Calu3 (cell line): Measurements from ENCODE around the gene CCT7. TPM values are rescaled to one million over a fixed set of nuclear protein-coding genes. Genes with fewer than 3 reads are reported as not detected.

ENCODE experiments used
- BruUV-seq: library from RNA; stranded (reverse); fragments of 400-500 nt; replicated peaks from 2 replicates; lab custom pipeline; 2021; lab: Mats Ljungman, UMichigan
- CTCF ChIA-PET: fragments of 300-600 bp; sonication (Branson Sonifier 250); formaldehyde crosslinking; loops from one replicate; lab custom pipeline; 2022; ENCODE audit warnings: antibody characterized with exemption; lab: Charles Lee
- DNase-seq: peaks from one replicate; pipeline ENCODE4 v3.0.0; 2022
- H3K27ac Mint-ChIP-seq: one replicate; pipeline ENCODE4 v1.8.0; 2022; ENCODE audit warnings: mixed read lengths; ENCODE audit not compliant: unreplicated experiment
- H3K27me3 Mint-ChIP-seq: one replicate; pipeline ENCODE4 v1.8.0; 2022; ENCODE audit warnings: mixed read lengths; ENCODE audit not compliant: unreplicated experiment
- H3K36me3 Mint-ChIP-seq: one replicate; pipeline ENCODE4 v1.8.0; 2022; ENCODE audit warnings: mild to moderate bottlenecking, moderate library complexity, mixed read lengths; ENCODE audit not compliant: insufficient read depth, unreplicated experiment
- H3K4me1 Mint-ChIP-seq: one replicate; pipeline ENCODE4 v1.8.0; 2022; ENCODE audit warnings: mild to moderate bottlenecking, low read depth, mixed read lengths; ENCODE audit not compliant: unreplicated experiment
- H3K4me3 Mint-ChIP-seq: one replicate; pipeline ENCODE4 v1.8.0; 2022; ENCODE audit warnings: mild to moderate bottlenecking, low read depth, moderate library complexity, mixed read lengths; ENCODE audit not compliant: unreplicated experiment
- H3K9me3 Mint-ChIP-seq: one replicate; pipeline ENCODE4 v1.8.0; 2022; ENCODE audit warnings: low read depth, mixed read lengths; ENCODE audit not compliant: unreplicated experiment
- intact Hi-C: fragments of 100-400 bp; cut with micrococcal nuclease; formaldehyde crosslinking; loops from one replicate; pipeline ENCODE4 v1.10.0; 2022; ENCODE audit not compliant: unreplicated experiment
- total RNA-seq: library from RNA; stranded (reverse); gene quantifications from 2 replicates; pipeline ENCODE4 v1.2.3, GENCODE V29; 2022
- TF ChIP-seq, protein P1 (sequence below): fragments of 200-600 bp; IDR thresholded peaks from one replicate; pipeline ENCODE4 v1.8.0; 2022; ENCODE audit warnings: antibody characterized with exemption; ENCODE audit not compliant: unreplicated experiment

The CCT7 gene
- total RNA-seq, 1 experiment from 2014 or later = 403 TPM

DNA sequence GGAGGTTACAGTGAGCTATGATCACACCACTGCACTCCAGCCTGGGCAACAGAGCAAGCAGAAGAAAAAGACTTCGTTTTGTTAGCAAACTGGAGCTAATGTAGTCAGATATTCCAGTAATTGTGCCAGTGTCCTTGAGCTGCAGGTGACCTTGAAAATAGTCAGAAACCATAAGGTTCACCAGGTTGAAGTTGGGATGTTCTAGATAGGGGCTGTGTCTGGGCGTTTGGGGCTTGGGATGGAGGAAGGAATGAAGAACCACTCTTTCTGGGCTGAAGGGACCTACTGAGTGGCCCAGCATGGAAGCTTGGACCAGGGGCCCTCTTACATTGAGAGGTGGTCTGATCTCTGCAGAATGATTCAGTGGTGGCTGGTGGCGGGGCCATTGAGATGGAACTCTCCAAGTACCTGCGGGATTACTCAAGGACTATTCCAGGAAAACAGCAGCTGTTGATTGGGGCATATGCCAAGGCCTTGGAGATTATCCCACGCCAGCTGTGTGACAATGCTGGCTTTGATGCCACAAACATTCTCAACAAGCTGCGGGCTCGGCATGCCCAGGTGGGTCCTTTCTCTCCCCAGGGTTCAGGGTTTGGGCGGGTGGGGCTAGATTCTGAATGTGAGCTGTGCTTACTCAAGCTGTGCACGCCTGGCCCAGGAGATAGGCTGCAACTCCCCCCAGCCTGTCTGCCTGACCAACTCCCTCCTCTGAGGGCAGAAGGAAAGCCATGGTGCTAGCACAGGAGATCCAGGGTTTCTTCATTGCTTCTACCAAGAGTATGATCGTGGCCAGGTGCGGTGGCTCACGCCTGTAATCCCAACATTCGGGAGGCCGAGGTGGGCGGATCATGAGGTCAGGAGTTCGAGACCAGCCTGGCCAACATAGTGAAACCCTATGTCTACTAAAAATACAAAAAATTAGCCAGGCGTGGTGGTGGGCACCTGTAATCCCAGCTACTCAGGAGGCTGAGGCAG, 17.1 kb downstream of the CCT7 start:
- CTCF ChIA-PET = interaction anchor here (0.5 to 0.7 kb wide), 5 partner anchors 10 to 285 kb away, joined by 3 to 4 read pairs (median 3); partner anchors contain the start of gene PRADC1
- Mint-ChIP-seq H3K36me3 (peaks cover 80% of the 10 kb centered on the region), H3K4me1 (no peaks in the 10 kb centered on the region)

DNA sequence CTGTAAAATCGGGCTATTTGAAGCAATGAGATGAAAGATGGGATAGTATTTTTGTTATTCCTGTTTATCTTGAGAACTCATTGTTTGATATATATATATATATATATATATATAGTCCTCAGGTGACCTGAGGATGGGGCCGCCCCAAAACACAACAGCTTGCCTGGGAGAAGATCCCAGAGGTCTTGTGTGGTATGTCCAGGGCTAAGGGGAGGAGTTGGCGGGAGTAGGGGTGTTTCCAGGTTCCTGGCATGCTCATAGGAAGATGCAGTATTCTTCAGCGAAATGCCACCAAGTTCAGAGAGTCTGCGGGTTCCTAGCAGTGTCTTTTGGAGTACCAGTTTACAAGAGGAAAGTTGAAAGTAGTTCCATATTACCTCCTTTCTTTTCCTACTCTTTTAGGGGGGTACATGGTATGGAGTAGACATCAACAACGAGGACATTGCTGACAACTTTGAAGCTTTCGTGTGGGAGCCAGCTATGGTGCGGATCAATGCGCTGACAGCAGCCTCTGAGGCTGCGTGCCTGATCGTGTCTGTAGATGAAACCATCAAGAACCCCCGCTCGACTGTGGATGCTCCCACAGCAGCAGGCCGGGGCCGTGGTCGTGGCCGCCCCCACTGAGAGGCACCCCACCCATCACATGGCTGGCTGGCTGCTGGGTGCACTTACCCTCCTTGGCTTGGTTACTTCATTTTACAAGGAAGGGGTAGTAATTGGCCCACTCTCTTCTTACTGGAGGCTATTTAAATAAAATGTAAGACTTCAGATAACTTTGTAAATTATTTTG, 18.3 kb downstream of the CCT7 start:
- intact Hi-C loops = no loop called here
- no TSS peak for BruUV-seq
- no peaks in the 10 kb centered on the region for H3K9me3 Mint-ChIP-seq
- no peak overlapping the region for H3K4me3 Mint-ChIP-seq
- H3K36me3 Mint-ChIP-seq = peaks cover 68% of the 10 kb centered on the region
- CTCF ChIA-PET = interaction anchor here (0.7 kb wide), 1 partner anchor 284 kb away, joined by 4 read pairs; no protein-coding TSS in a partner anchor
- no peaks in the 10 kb centered on the region for H3K4me1 Mint-ChIP-seq
- no peak overlapping the region for H3K27ac Mint-ChIP-seq
- no peak for DNase-seq
- no peaks in the 10 kb centered on the region for H3K27me3 Mint-ChIP-seq
- TF ChIP-seq, protein P1, sequence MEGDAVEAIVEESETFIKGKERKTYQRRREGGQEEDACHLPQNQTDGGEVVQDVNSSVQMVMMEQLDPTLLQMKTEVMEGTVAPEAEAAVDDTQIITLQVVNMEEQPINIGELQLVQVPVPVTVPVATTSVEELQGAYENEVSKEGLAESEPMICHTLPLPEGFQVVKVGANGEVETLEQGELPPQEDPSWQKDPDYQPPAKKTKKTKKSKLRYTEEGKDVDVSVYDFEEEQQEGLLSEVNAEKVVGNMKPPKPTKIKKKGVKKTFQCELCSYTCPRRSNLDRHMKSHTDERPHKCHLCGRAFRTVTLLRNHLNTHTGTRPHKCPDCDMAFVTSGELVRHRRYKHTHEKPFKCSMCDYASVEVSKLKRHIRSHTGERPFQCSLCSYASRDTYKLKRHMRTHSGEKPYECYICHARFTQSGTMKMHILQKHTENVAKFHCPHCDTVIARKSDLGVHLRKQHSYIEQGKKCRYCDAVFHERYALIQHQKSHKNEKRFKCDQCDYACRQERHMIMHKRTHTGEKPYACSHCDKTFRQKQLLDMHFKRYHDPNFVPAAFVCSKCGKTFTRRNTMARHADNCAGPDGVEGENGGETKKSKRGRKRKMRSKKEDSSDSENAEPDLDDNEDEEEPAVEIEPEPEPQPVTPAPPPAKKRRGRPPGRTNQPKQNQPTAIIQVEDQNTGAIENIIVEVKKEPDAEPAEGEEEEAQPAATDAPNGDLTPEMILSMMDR = no peak

More for the DNA sequence above, 17.1 kb downstream of the CCT7 start:
- Mint-ChIP-seq H3K27ac (no peak overlapping the region), H3K27me3 (no peaks in the 10 kb centered on the region), H3K4me3 (no peak overlapping the region), H3K9me3 (no peaks in the 10 kb centered on the region)
- TF ChIP-seq, protein P1 = no peak
- no TSS peak for BruUV-seq
- no peak for DNase-seq
- intact Hi-C loops = no loop called here

DNA sequence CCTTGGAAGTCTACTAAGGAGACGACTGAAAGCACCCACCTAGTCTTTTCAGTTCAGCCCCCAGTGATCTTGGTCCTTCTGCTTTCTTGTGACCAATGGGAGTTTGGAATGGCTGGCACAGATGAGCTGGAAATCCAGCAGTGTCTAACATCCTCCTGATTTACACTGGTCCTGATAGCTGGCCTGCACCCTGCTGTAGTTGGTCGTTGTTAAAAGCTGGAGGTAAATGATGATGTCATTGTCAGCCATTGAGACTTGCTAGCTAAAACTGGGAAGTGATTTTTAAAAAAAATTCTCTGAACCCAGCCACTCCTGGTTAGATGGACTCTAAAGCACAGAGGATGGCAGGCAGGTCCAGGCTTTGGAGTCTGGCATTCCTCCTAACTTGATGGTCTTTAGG, 19.3 kb downstream of the CCT7 start:
- DNase-seq = no peak
- no TSS peak for BruUV-seq
- TF ChIP-seq, protein P1 = no peak
- Mint-ChIP-seq H3K4me3 (no peak overlapping the region), H3K27me3 (no peaks in the 10 kb centered on the region), H3K36me3 (peaks cover 63% of the 10 kb centered on the region), H3K9me3 (no peaks in the 10 kb centered on the region), H3K4me1 (no peaks in the 10 kb centered on the region), H3K27ac (no peak overlapping the region)
- CTCF ChIA-PET = interaction anchor here (1.4 kb wide), 1 partner anchor 20 kb away, joined by 4 read pairs; the partner anchor contains the start of gene CCT7
- intact Hi-C loops = no loop called here

DNA sequence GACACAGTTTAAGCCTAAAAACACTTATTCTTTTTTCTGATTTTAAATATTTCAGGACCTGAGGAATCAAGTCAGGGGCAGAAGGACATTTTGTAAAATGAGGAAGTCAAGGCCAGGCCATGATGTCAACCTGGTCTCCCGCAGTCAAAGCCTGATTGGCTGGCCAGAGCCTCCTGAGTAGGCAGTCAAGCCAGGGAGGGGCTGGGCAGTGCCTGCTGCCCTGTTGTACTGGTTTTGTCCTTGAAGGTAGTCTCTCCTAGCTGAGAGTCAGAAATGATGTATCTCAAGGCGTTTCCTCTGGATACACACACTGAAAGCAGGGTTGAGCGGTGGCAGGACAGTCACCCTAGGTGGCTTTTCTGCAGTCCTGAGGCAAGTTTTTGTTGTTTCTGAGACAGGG, 19.8 kb downstream of the CCT7 start:
- CTCF ChIA-PET = interaction anchor here (0.5 to 1.4 kb wide), 2 partner anchors 20 to 624 kb away, joined by 3 to 4 read pairs; partner anchors contain the start of gene CCT7

More for the DNA sequence above, 19.8 kb downstream of the CCT7 start:
- Mint-ChIP-seq H3K4me3 (no peak overlapping the region), H3K27ac (no peak overlapping the region), H3K36me3 (peaks cover 58% of the 10 kb centered on the region), H3K4me1 (no peaks in the 10 kb centered on the region), H3K9me3 (no peaks in the 10 kb centered on the region), H3K27me3 (no peaks in the 10 kb centered on the region)
- intact Hi-C loops = no loop called here
- TF ChIP-seq, protein P1 = no peak
- no peak for DNase-seq
- BruUV-seq = no TSS peak
